A673 (cell line): ENCODE data around the gene TEC.

Experiments used
- EZH2 ChIP-seq: fragments of 200-600 bp; sonication (generic); IDR thresholded peaks from 2 replicates; pipeline ENCODE4 v1.6.1; 2017; ENCODE audit warnings: borderline replicate concordance, low read depth, mild to moderate bottlenecking, mixed read lengths, antibody characterized with exemption, low read length; ENCODE audit not compliant: poor library complexity, severe bottlenecking
- TF ChIP-seq, protein P1 (sequence below): fragments of 300-800, 200-600 bp; sonication (generic); conservative IDR thresholded peaks from 2 replicates; pipeline ENCODE4 v1.5.1; 2017; ENCODE audit warnings: low read depth, mild to moderate bottlenecking, antibody characterized with exemption, low read length, moderate library complexity, mixed read lengths

DNA sequence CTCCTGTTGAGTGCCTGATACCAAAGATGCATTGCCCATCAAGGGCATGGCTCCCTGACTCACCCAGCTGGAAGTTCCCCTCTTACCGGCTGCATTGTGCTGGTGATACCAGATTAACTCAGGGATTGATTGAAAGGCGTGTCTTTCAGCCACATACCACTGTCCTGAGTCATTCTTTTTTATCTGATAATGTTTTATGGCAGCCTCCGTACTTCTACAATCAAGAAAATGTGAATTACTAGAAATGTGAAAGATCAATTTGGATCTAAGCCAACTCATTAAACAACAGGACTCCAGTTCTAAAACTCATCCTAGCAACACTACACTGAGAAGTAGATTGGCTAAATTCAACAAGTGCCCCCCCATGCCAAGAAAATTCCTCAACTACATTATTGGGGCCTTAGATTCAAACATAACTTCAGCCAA is 175.6 kb downstream of the TEC start:
- TF ChIP-seq, protein P1, sequence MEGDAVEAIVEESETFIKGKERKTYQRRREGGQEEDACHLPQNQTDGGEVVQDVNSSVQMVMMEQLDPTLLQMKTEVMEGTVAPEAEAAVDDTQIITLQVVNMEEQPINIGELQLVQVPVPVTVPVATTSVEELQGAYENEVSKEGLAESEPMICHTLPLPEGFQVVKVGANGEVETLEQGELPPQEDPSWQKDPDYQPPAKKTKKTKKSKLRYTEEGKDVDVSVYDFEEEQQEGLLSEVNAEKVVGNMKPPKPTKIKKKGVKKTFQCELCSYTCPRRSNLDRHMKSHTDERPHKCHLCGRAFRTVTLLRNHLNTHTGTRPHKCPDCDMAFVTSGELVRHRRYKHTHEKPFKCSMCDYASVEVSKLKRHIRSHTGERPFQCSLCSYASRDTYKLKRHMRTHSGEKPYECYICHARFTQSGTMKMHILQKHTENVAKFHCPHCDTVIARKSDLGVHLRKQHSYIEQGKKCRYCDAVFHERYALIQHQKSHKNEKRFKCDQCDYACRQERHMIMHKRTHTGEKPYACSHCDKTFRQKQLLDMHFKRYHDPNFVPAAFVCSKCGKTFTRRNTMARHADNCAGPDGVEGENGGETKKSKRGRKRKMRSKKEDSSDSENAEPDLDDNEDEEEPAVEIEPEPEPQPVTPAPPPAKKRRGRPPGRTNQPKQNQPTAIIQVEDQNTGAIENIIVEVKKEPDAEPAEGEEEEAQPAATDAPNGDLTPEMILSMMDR = no peak
- TF ChIP-seq EZH2 = no peak
